Measurements from ENCODE around the gene CES3. TPM values are rescaled to one million over a fixed set of nuclear protein-coding genes. Genes with fewer than 3 reads are reported as not detected.

The CES3 gene
- total RNA-seq, 3 donors from 2014 or later, result 0.29 to 5.9 (median 2.1) TPM

GRCh38 chr16:66961914-66962313 is 848 bp downstream of the CES3 start:
- H3K27me3 ChIP-seq, result no peaks in the 10 kb centered on the region
- H3K9me3 ChIP-seq, result no peaks in the 10 kb centered on the region
- H3K36me3 ChIP-seq, result no peaks in the 10 kb centered on the region
- peak in 1 of 2 donors; percentile 66 for DNase-seq (ENCODE audit: low spot score in 2 of 2)
- H3K27ac ChIP-seq, result peak overlapping the region; percentile 8 to 43
- TF ChIP-seq POLR2AphosphoS5 (IDR thresholded peaks at IDR 0.05) (no peak), CTCF (IDR thresholded peaks at IDR 0.05) (no peak), POLR2A (IDR thresholded peaks at IDR 0.05) (no peak)
- no peak overlapping the region for H3K4me3 ChIP-seq
- intact Hi-C loops (cut with DNase I; ENCODE audit: low total_unique reads), result loop anchor here (10.0 kb wide), 1 partner anchor 183 kb away; no protein-coding TSS in a partner anchor
- no peaks in the 10 kb centered on the region for H3K4me1 ChIP-seq

- DNase-seq (ENCODE audit: low spot score in 2 of 2), result no peak
- H3K4me3 ChIP-seq, result no peak overlapping the region
- H3K4me1 ChIP-seq, result no peaks in the 10 kb centered on the region
- H3K36me3 ChIP-seq, result no peaks in the 10 kb centered on the region
- no peak for TF ChIP-seq POLR2A (IDR thresholded peaks at IDR 0.05)
- no peak for TF ChIP-seq POLR2AphosphoS5 (IDR thresholded peaks at IDR 0.05)
- no peak for TF ChIP-seq CTCF (IDR thresholded peaks at IDR 0.05)
- intact Hi-C loops (cut with DNase I; ENCODE audit: low total_unique reads), result loop anchor here (10.0 kb wide), 1 partner anchor 181 kb away; no protein-coding TSS in a partner anchor
- H3K9me3 ChIP-seq, result no peaks in the 10 kb centered on the region
- no peak overlapping the region for H3K27ac ChIP-seq
- no peaks in the 10 kb centered on the region for H3K27me3 ChIP-seq
These were observed 3.0 kb downstream of the CES3 start for GRCh38 chr16:66964049-66964448.

GRCh38 chr16:66968847-66969246 is 7.8 kb downstream of the CES3 start:
- H3K9me3 ChIP-seq, result no peaks in the 10 kb centered on the region
- TF ChIP-seq POLR2AphosphoS5 (IDR thresholded peaks at IDR 0.05), result no peak
- no peak for TF ChIP-seq POLR2A (IDR thresholded peaks at IDR 0.05)
- TF ChIP-seq CTCF (IDR thresholded peaks at IDR 0.05), result no peak
- intact Hi-C loops (cut with DNase I; ENCODE audit: low total_unique reads), result loop anchor here (10.0 kb wide), 1 partner anchor 176 kb away; no protein-coding TSS in a partner anchor
- H3K4me1 ChIP-seq, result no peaks in the 10 kb centered on the region
- no peaks in the 10 kb centered on the region for H3K27me3 ChIP-seq
- DNase-seq (ENCODE audit: low spot score in 2 of 2), result no peak
- no peak overlapping the region for H3K27ac ChIP-seq
- no peak overlapping the region for H3K4me3 ChIP-seq
- no peaks in the 10 kb centered on the region for H3K36me3 ChIP-seq

GRCh38 chr16:66970775-66971720 is 10.0 kb downstream of the CES3 start:
- no peak overlapping the region for H3K4me3 ChIP-seq
- no peaks in the 10 kb centered on the region for H3K27me3 ChIP-seq
- no peak for TF ChIP-seq POLR2AphosphoS5 (IDR thresholded peaks at IDR 0.05)
- no peak for TF ChIP-seq POLR2A (IDR thresholded peaks at IDR 0.05)
- TF ChIP-seq CTCF (IDR thresholded peaks at IDR 0.05), result no peak
- no peaks in the 10 kb centered on the region for H3K36me3 ChIP-seq
- intact Hi-C loops (cut with DNase I; ENCODE audit: low total_unique reads), result no loop called here
- DNase-seq (ENCODE audit: low spot score in 2 of 2), result no peak
- no peaks in the 10 kb centered on the region for H3K4me1 ChIP-seq
- H3K9me3 ChIP-seq, result no peaks in the 10 kb centered on the region
- H3K27ac ChIP-seq, result no peak overlapping the region

GRCh38 chr16:66972983-66973382 is 11.9 kb downstream of the CES3 start:
- DNase-seq (ENCODE audit: low spot score in 2 of 2), result no peak
- Histone ChIP-seq H3K4me3 (no peak overlapping the region), H3K36me3 (no peaks in the 10 kb centered on the region), H3K27me3 (no peaks in the 10 kb centered on the region), H3K4me1 (no peaks in the 10 kb centered on the region), H3K9me3 (no peaks in the 10 kb centered on the region), H3K27ac (no peak overlapping the region)
- intact Hi-C loops (cut with DNase I; ENCODE audit: low total_unique reads), result no loop called here
- TF ChIP-seq POLR2AphosphoS5 (IDR thresholded peaks at IDR 0.05) (no peak), CTCF (IDR thresholded peaks at IDR 0.05) (no peak), POLR2A (IDR thresholded peaks at IDR 0.05) (no peak)

All from breast epithelium (tissue), 4 donors.